Skeletal muscle tissue (tissue), 4 donors: ENCODE data around the gene MAP2K5. TPM values are rescaled to one million over a fixed set of nuclear protein-coding genes. Genes with fewer than 3 reads are reported as not detected.

ENCODE experiments used
- H3K27ac ChIP-seq: one replicate; pipeline ENCODE4 v1.7.0; 2013; ENCODE audit warnings: mild to moderate bottlenecking, low read depth, low read length, inconsistent platforms
- H3K27me3 ChIP-seq, 3 donors: one replicate each; pipeline ENCODE4 v1.7.0; 2013; ENCODE audit warnings: low read length in 3 of 3; ENCODE audit not compliant: control insufficient read depth in 3 of 3, insufficient read depth in 3 of 3
- H3K36me3 ChIP-seq, 3 donors: one replicate each; pipeline ENCODE4 v1.7.0; 2013; ENCODE audit warnings: low read length in 3 of 3; ENCODE audit not compliant: control insufficient read depth in 3 of 3, insufficient read depth in 3 of 3
- H3K4me1 ChIP-seq, 3 donors: one replicate each; pipeline ENCODE4 v1.7.0; 2013; ENCODE audit warnings: low read length in 3 of 3, mild to moderate bottlenecking in 3 of 3; ENCODE audit not compliant: control insufficient read depth in 3 of 3, insufficient read depth in 3 of 3
- H3K4me3 ChIP-seq, 3 donors: one replicate each; pipeline ENCODE4 v1.7.0; 2013; ENCODE audit warnings: low read length in 3 of 3
- H3K9ac ChIP-seq, 3 donors: one replicate each; pipeline ENCODE4 v1.7.0; 2013; ENCODE audit warnings: low read length in 3 of 3, mild to moderate bottlenecking in 3 of 3, moderate library complexity in 2 of 3, low read depth in 1 of 3
- H3K9me3 ChIP-seq, 3 donors: one replicate each; pipeline ENCODE4 v1.7.0; 2013; ENCODE audit warnings: low read length in 3 of 3; ENCODE audit not compliant: control insufficient read depth in 3 of 3
- total RNA-seq: library from RNA; depleted of rRNA; stranded (reverse); fragments of >200 nt; gene quantifications from one replicate; pipeline ENCODE4 v1.2.3, GENCODE V29; 2014
- donor health status: Osteomylitis.

Gene MAP2K5
- total RNA-seq, 1 donor from 2014 or later = 19.3 TPM

DNA sequence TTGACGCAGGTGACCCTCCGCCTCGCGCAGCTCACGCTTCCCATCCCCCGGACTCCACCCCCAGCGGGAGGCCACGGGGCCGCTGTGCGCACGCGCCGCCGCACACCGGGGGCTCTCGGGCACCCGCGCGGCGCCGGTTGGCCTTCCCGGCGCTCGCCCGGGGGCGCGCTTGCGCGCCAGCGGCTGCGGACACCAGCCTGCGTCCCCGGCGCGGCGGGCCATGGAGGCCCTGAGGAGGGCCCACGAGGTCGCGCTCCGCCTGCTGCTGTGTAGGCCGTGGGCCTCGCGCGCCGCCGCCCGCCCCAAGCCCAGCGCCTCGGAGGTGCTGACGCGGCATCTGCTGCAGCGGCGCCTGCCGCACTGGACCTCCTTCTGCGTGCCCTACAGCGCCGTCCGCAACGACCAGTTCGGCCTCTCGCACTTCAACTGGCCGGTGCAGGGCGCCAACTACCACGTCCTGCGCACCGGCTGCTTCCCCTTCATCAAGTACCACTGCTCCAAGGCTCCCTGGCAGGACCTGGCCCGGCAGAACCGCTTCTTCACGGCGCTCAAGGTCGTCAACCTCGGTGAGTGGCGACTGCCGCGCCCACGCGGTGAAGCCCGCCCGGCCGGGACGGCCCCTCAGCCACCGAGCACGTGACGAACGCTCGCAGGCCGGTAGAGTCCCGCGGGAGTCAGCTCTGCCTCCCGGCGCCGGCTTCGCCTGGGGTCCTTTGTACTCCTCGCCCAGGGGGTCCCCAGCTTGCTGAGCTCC lies 21.3 kb upstream of the MAP2K5 start, which contains the start of gene C15orf61:
Gene C15orf61 (plus strand): TSS at position 103 of the 754 bp plus-strand sequence. CDS start 118 bp downstream, at position 221.
- no peaks in the 10 kb centered on the region for H3K9me3 ChIP-seq
- peak within 1 kb of the TSS; percentile 96 to 100 (median 97) for H3K9ac ChIP-seq
- no peaks in the 10 kb centered on the region for H3K27me3 ChIP-seq
- H3K27ac ChIP-seq = peak within 1 kb of the TSS; percentile 96
- peak within 1 kb of the TSS; percentile 90 to 99 (median 99) for H3K4me3 ChIP-seq
- H3K36me3 ChIP-seq = peaks cover 2 to 6% (median 5%) of the 10 kb centered on the region in 3 donors
- H3K4me1 ChIP-seq = peaks cover 10 to 16% (median 16%) of the 10 kb centered on the region in 3 donors

DNA sequence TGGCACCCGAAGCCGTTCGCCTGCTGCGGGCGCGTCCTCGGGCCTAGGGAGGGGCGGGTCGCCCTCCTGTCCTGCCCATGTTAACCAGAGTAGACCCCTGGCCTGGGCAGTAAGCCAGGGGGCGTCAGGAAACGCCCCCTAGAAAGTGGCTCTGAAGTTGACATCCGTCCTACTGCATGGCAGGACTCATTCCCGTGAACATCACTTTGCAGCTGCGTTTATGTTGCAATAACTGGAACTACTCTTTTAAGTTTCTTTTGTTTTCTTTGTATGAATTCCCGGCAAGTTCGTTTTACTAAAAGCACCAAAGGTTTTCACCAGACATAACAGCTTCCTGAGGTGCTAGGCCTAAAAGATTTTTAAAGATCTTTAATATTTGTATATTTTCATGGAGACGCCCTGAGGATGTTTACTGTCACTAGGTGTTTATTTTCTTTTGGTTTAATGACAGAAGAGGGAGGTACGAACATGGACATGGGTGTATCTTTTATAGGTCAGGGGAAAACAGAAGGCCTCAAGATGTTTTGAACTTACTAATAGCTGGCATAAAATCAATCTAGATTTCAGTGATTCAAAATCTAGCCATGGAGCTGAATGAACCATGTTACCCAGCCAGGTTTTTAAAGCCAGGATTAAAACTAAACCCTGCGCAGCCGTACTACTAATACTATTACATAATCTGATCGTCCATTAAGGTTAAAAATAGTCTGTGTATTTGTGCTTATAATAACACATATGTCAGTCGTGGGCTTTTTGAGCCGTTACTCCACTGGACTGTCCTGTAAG lies 20.5 kb upstream of the MAP2K5 start:
- H3K27me3 ChIP-seq = no peaks in the 10 kb centered on the region
- H3K4me3 ChIP-seq = peak overlapping the region; percentile 89 to 99 (median 99)
- peak overlapping the region; percentile 96 to 100 (median 97) for H3K9ac ChIP-seq
- peaks cover 0 to 5% (median 3%) of the 10 kb centered on the region in 3 donors for H3K36me3 ChIP-seq
- no peaks in the 10 kb centered on the region for H3K9me3 ChIP-seq
- H3K27ac ChIP-seq = peak overlapping the region; percentile 96
- peaks cover 10 to 16% (median 16%) of the 10 kb centered on the region in 3 donors for H3K4me1 ChIP-seq

DNA sequence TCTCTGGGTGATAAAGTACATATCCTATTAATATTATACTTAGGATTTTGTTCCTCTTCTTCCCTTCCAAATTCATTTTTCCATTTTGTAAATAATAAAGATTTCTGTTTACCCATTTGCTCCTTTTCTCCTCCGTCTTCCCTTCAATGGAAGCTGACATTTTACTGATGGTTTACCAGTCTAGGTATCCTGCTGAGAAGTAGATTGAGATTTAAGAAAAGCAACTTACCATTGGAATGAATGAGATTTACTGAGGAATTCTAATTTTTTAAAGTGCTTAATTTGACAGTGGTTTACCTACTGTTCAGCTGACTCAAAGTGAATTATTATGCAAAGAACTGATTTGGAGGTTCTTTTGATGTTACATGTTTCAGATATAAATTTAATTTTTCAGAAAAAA lies 19.2 kb upstream of the MAP2K5 start:
- H3K9ac ChIP-seq = peak overlapping the region; percentile 96 to 100 (median 97)
- H3K27me3 ChIP-seq = no peaks in the 10 kb centered on the region
- peak overlapping the region; percentile 89 to 99 (median 99) for H3K4me3 ChIP-seq
- peak overlapping the region; percentile 96 for H3K27ac ChIP-seq
- H3K36me3 ChIP-seq = no peaks in the 10 kb centered on the region
- H3K4me1 ChIP-seq = peaks cover 16 to 23% (median 17%) of the 10 kb centered on the region in 3 donors
- H3K9me3 ChIP-seq = no peaks in the 10 kb centered on the region

DNA sequence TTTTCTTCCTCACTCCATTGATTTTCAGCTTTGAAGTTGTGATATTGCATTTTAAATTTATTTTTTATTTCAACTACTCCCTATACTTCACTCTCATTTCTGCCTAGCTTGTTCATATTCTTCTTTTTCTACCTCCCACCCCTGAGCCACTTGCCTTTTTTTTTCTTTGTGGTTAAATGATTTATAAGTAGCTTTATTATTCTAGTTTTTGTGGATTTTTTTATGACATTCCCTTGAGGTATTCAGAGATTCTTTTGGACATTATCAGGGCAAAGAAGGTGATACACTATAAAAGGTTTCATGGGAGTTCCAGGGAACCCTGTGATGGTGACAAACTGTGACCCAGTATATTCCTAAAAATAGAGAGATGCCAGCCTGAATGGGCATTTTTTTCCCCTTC lies 18.3 kb upstream of the MAP2K5 start:
- Histone ChIP-seq H3K36me3 (no peaks in the 10 kb centered on the region), H3K4me3 (no peak overlapping the region), H3K27ac (peak overlapping the region; percentile 96), H3K9me3 (no peaks in the 10 kb centered on the region), H3K4me1 (peaks cover 16 to 23% (median 19%) of the 10 kb centered on the region in 3 donors), H3K9ac (peak overlapping the region; percentile 15 to 40 (median 27)), H3K27me3 (no peaks in the 10 kb centered on the region)

DNA sequence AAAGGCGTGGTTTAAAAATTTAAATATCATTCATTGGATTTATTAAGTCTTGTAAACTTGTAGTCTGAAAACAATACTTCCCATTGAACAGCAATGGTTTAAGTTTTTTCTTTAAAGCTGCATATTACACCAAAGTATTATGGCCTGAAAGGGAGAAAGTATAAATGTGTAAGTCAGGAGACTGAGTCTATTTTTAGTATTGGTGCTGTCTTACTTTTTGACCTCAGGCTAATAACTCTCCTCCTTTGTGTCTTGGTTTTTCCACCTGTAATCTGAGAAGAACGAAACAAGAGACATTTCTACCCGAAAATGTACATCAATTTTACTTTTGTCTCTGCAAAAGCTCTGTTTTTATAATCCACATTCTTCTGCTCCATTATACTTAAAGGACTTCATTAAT lies 14.0 kb upstream of the MAP2K5 start:
- peaks cover 0 to 3% (median 0%) of the 10 kb centered on the region in 3 donors for H3K36me3 ChIP-seq
- H3K4me1 ChIP-seq = peaks cover 9 to 16% (median 15%) of the 10 kb centered on the region in 3 donors
- H3K9me3 ChIP-seq = no peaks in the 10 kb centered on the region
- H3K9ac ChIP-seq = no peak overlapping the region
- H3K27ac ChIP-seq = peak overlapping the region; percentile 82
- H3K4me3 ChIP-seq = no peak overlapping the region
- no peaks in the 10 kb centered on the region for H3K27me3 ChIP-seq

- Histone ChIP-seq H3K4me1 (peaks cover 0 to 11% (median 7%) of the 10 kb centered on the region in 3 donors), H3K27me3 (no peaks in the 10 kb centered on the region), H3K9ac (no peak overlapping the region), H3K4me3 (no peak overlapping the region), H3K9me3 (no peaks in the 10 kb centered on the region), H3K36me3 (peaks cover 0 to 3% (median 0%) of the 10 kb centered on the region in 3 donors), H3K27ac (no peak overlapping the region)
These were observed 11.1 kb upstream of the MAP2K5 start for GRCh38 chr15:67531379-67531914.

DNA sequence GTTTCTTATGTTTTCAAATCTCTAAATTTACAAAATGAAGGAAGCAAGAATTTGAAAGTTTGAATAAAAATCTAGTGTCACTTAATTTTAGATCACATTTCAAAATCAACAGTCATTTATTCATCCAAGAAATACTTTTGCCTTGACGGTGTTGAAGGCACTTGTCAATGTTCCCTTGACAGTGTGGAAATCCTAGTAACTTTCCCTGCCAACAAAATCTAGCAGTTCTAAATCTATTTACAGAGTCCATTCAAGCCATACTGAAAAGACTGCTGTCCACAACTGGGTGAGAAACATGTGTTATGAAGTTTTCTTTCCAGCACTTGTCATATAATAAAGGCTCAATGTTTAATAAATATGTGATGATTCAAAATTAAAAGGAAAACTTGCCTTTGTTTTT lies 8.6 kb upstream of the MAP2K5 start:
- Histone ChIP-seq H3K36me3 (peaks cover 0 to 3% (median 0%) of the 10 kb centered on the region in 3 donors), H3K9ac (no peak overlapping the region), H3K27me3 (no peaks in the 10 kb centered on the region), H3K9me3 (no peaks in the 10 kb centered on the region), H3K4me3 (no peak overlapping the region), H3K27ac (no peak overlapping the region), H3K4me1 (peaks cover 0 to 4% (median 0%) of the 10 kb centered on the region in 3 donors)

DNA sequence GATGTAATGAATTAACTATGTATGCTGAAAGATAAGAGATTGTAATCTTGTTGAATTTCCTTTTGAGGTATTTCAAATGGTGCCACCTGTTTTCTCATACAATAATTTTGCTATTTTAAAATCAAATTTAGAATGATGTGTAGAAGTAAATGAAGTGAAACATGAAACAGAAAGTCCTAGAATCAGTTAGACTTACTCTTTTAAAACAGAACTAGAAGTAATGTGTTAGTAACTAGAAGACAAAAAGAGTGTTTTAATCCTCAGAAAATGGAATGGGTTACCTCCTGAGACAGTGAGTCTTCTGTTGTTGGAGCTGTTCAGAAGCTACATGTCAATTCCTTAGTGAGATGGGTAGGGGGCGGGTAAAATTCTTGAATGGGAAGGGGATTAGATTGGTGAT lies 8.1 kb upstream of the MAP2K5 start:
- Histone ChIP-seq H3K27me3 (no peaks in the 10 kb centered on the region), H3K9me3 (no peaks in the 10 kb centered on the region), H3K27ac (no peak overlapping the region), H3K4me1 (peaks cover 0 to under 1% (median 0%) of the 10 kb centered on the region in 3 donors), H3K36me3 (peaks cover 0 to 3% (median 0%) of the 10 kb centered on the region in 3 donors), H3K4me3 (no peak overlapping the region), H3K9ac (no peak overlapping the region)

DNA sequence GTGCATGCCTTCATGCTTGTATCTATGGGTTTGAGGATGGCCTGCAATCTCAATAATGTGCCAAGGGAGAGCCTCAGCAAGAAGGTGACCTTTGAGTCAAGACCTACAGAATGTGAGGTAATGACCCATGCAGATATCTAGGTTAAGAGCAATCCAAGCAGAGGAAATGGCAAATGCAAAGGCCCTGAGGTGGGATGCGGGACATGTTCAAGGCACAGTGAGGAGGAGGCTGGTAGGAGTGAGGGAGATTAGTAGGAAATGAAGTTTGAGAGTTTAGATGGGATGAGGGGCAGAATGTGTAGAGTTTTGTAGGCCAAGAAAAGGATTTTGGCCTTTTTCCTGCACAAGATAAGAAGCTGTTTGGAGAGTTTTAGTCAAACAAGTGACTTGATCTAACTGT lies 4.7 kb upstream of the MAP2K5 start:
- H3K4me1 ChIP-seq = peaks cover 3 to 5% (median 4%) of the 10 kb centered on the region in 3 donors
- H3K27me3 ChIP-seq = no peaks in the 10 kb centered on the region
- no peak overlapping the region for H3K27ac ChIP-seq
- H3K4me3 ChIP-seq = no peak overlapping the region
- H3K36me3 ChIP-seq = no peaks in the 10 kb centered on the region
- no peak overlapping the region for H3K9ac ChIP-seq
- H3K9me3 ChIP-seq = no peaks in the 10 kb centered on the region
